Measurements from ENCODE around the gene BCORL1. TPM values are rescaled to one million over a fixed set of nuclear protein-coding genes. Genes with fewer than 3 reads are reported as not detected.

The BCORL1 gene
- total and polyA plus RNA-seq, 2 donors from 2014 or later = 3.9 to 14.1 TPM

DNA sequence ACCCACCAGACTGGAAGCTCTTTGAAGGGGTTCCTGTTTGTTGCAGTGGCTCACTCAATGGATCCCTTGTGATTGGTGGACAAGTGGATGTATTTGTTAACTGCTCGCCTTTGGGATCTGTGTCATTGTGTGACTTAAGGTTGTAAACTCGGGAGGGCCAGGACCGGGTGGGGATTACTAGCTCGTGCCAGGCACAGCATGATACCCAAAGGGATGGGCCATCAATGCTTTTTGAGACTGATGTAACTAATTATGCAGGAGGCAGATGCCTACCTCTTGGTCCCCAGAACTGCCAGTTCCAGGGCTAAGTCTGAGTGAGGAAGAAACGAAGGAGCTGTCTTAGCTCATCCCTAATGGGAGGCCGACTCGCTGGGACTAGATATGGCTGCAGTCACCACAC, 48.7 kb upstream of the BCORL1 start:
- intact Hi-C loops (cut with DNase I) = no loop called here
- no peaks in the 10 kb centered on the region for H3K9me3 ChIP-seq (ENCODE audit: control insufficient read depth in 2 of 3, insufficient read depth in 1 of 3, low read length in 3 of 3)

GRCh38 chrX:129934461-129934860, 48.0 kb upstream of the BCORL1 start:
- H3K27ac ChIP-seq (ENCODE audit: low read depth in 2 of 2, low read length in 2 of 2) = no peak overlapping the region
- no peak overlapping the region for H3K9ac ChIP-seq (ENCODE audit: low read length in 3 of 3)
- TF ChIP-seq, protein P1, sequence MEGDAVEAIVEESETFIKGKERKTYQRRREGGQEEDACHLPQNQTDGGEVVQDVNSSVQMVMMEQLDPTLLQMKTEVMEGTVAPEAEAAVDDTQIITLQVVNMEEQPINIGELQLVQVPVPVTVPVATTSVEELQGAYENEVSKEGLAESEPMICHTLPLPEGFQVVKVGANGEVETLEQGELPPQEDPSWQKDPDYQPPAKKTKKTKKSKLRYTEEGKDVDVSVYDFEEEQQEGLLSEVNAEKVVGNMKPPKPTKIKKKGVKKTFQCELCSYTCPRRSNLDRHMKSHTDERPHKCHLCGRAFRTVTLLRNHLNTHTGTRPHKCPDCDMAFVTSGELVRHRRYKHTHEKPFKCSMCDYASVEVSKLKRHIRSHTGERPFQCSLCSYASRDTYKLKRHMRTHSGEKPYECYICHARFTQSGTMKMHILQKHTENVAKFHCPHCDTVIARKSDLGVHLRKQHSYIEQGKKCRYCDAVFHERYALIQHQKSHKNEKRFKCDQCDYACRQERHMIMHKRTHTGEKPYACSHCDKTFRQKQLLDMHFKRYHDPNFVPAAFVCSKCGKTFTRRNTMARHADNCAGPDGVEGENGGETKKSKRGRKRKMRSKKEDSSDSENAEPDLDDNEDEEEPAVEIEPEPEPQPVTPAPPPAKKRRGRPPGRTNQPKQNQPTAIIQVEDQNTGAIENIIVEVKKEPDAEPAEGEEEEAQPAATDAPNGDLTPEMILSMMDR (IDR thresholded peaks at IDR 0.05; ENCODE audit: borderline replicate concordance, extremely low read depth, insufficient read depth) = no peak
- DNase-seq = no peak
- H3K4me1 ChIP-seq (ENCODE audit: control insufficient read depth in 2 of 3, insufficient read depth in 2 of 3, low read depth in 1 of 3, low read length in 3 of 3) = no peaks in the 10 kb centered on the region
- intact Hi-C loops (cut with DNase I) = no loop called here
- no peaks in the 10 kb centered on the region for H3K9me3 ChIP-seq (ENCODE audit: control insufficient read depth in 2 of 3, insufficient read depth in 1 of 3, low read length in 3 of 3)
- H3K36me3 ChIP-seq (ENCODE audit: control insufficient read depth in 2 of 3, insufficient read depth in 3 of 3, low read length in 3 of 3) = no peaks in the 10 kb centered on the region
- H3K27me3 ChIP-seq (ENCODE audit: control insufficient read depth, insufficient read depth, low read length) = no peaks in the 10 kb centered on the region
- FAIRE-seq = no peak
- no peak overlapping the region for H3K4me3 ChIP-seq (ENCODE audit: low read length in 3 of 3)

More for the DNA sequence above, 48.7 kb upstream of the BCORL1 start:
- Histone ChIP-seq H3K36me3 (ENCODE audit: control insufficient read depth in 2 of 3, insufficient read depth in 3 of 3, low read length in 3 of 3) (no peaks in the 10 kb centered on the region), H3K27me3 (ENCODE audit: control insufficient read depth, insufficient read depth, low read length) (no peaks in the 10 kb centered on the region), H3K4me3 (ENCODE audit: low read length in 3 of 3) (no peak overlapping the region), H3K9ac (ENCODE audit: low read length in 3 of 3) (no peak overlapping the region), H3K27ac (ENCODE audit: low read depth in 2 of 2, low read length in 2 of 2) (no peak overlapping the region), H3K4me1 (ENCODE audit: control insufficient read depth in 2 of 3, insufficient read depth in 2 of 3, low read depth in 1 of 3, low read length in 3 of 3) (no peaks in the 10 kb centered on the region)
- DNase-seq = no peak
- TF ChIP-seq, protein P1 (IDR thresholded peaks at IDR 0.05; ENCODE audit: borderline replicate concordance, extremely low read depth, insufficient read depth) = no peak
- no peak for FAIRE-seq

- Histone ChIP-seq H3K27ac (ENCODE audit: low read depth in 2 of 2, low read length in 2 of 2) (no peak overlapping the region), H3K4me1 (ENCODE audit: control insufficient read depth in 2 of 3, insufficient read depth in 2 of 3, low read depth in 1 of 3, low read length in 3 of 3) (no peaks in the 10 kb centered on the region), H3K36me3 (ENCODE audit: control insufficient read depth in 2 of 3, insufficient read depth in 3 of 3, low read length in 3 of 3) (no peaks in the 10 kb centered on the region), H3K4me3 (ENCODE audit: low read length in 3 of 3) (no peak overlapping the region), H3K9ac (ENCODE audit: low read length in 3 of 3) (no peak overlapping the region), H3K9me3 (ENCODE audit: control insufficient read depth in 2 of 3, insufficient read depth in 1 of 3, low read length in 3 of 3) (no peaks in the 10 kb centered on the region), H3K27me3 (ENCODE audit: control insufficient read depth, insufficient read depth, low read length) (no peaks in the 10 kb centered on the region)
- intact Hi-C loops (cut with DNase I) = no loop called here
- TF ChIP-seq, protein P1 (IDR thresholded peaks at IDR 0.05; ENCODE audit: borderline replicate concordance, extremely low read depth, insufficient read depth) = no peak
- FAIRE-seq (no peak), DNase-seq (no peak)
These were observed 47.5 kb upstream of the BCORL1 start for GRCh38 chrX:129934952-129935351.

DNA sequence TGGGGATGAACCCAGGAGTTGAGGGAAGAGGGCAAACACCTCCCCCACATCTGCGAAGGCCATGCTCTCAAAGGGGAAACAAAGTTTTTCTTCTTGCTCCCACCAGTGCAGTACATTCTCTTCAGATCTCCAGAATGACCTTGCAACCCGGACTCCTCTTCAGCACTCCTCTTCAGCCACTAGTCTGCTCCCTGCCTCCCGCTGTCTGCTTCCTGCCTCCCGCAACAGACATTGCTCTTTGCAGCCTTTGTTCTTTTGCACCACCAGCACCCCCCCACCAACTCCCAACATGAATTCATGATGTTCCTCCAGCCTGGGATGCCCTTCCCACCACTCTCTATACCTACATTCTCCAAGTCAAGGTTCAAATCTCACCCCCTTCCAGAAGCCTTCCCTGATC, 44.4 kb upstream of the BCORL1 start:
- TF ChIP-seq, protein P1 (IDR thresholded peaks at IDR 0.05; ENCODE audit: borderline replicate concordance, extremely low read depth, insufficient read depth) = no peak
- H3K36me3 ChIP-seq (ENCODE audit: control insufficient read depth in 2 of 3, insufficient read depth in 3 of 3, low read length in 3 of 3) = no peaks in the 10 kb centered on the region
- H3K9ac ChIP-seq (ENCODE audit: low read length in 3 of 3) = no peak overlapping the region
- H3K4me3 ChIP-seq (ENCODE audit: low read length in 3 of 3) = no peak overlapping the region
- no peak overlapping the region for H3K27ac ChIP-seq (ENCODE audit: low read depth in 2 of 2, low read length in 2 of 2)
- DNase-seq (no peak), FAIRE-seq (no peak)
- H3K9me3 ChIP-seq (ENCODE audit: control insufficient read depth in 2 of 3, insufficient read depth in 1 of 3, low read length in 3 of 3) = no peaks in the 10 kb centered on the region
- no peaks in the 10 kb centered on the region for H3K4me1 ChIP-seq (ENCODE audit: control insufficient read depth in 2 of 3, insufficient read depth in 2 of 3, low read depth in 1 of 3, low read length in 3 of 3)
- H3K27me3 ChIP-seq (ENCODE audit: control insufficient read depth, insufficient read depth, low read length) = no peaks in the 10 kb centered on the region
- intact Hi-C loops (cut with DNase I) = no loop called here

Measured in kidney (tissue), 14 donors.